Neutrophil (primary cell): ENCODE results near the gene CFAP20DC.

Source experiments
- H3K27ac ChIP-seq: fragments of 200-600 bp; sonication (generic); 2 replicates; pipeline ENCODE4 v1.5.1; 2016; ENCODE audit warnings: mild to moderate bottlenecking, moderate library complexity
- H3K27me3 ChIP-seq: fragments of 200-600 bp; sonication (generic); 2 replicates; pipeline ENCODE4 v1.6.0; 2016; ENCODE audit warnings: mild to moderate bottlenecking
- H3K36me3 ChIP-seq: fragments of 200-600 bp; sonication (generic); 2 replicates; pipeline ENCODE4 v1.5.1; 2017
- H3K4me1 ChIP-seq, 2 experiments: fragments of 200-600 bp in 1 of 2; sonication (generic) in 1 of 2; 1 replicate in 1 of 2; 2 replicates in 1 of 2; pipeline versions ENCODE4 v1.5.1 to v1.6.1; 2013 to 2016; ENCODE audit warnings: low read depth in 1 of 2, low read length in 1 of 2, mild to moderate bottlenecking in 1 of 2, moderate library complexity in 1 of 2; ENCODE audit not compliant: control insufficient read depth in 1 of 2, insufficient read depth in 1 of 2
- H3K4me3 ChIP-seq, 2 experiments: fragments of 200-600 bp in 1 of 2; sonication (generic) in 1 of 2; 1 replicate in 1 of 2; 2 replicates in 1 of 2; pipeline ENCODE4 v1.5.1; 2013 to 2016; ENCODE audit warnings: low read depth in 1 of 2, low read length in 1 of 2, mild to moderate bottlenecking in 1 of 2, moderate library complexity in 1 of 2
- H3K9me3 ChIP-seq: fragments of 200-600 bp; sonication (generic); 2 replicates; pipeline ENCODE4 v1.5.1; 2016
- TF ChIP-seq, protein P1 (sequence below): fragments of 200-600 bp; sonication (generic); IDR thresholded peaks from 2 replicates; pipeline ENCODE4 v1.5.1; 2016; ENCODE audit warnings: antibody characterized with exemption

Gene CFAP20DC

DNA sequence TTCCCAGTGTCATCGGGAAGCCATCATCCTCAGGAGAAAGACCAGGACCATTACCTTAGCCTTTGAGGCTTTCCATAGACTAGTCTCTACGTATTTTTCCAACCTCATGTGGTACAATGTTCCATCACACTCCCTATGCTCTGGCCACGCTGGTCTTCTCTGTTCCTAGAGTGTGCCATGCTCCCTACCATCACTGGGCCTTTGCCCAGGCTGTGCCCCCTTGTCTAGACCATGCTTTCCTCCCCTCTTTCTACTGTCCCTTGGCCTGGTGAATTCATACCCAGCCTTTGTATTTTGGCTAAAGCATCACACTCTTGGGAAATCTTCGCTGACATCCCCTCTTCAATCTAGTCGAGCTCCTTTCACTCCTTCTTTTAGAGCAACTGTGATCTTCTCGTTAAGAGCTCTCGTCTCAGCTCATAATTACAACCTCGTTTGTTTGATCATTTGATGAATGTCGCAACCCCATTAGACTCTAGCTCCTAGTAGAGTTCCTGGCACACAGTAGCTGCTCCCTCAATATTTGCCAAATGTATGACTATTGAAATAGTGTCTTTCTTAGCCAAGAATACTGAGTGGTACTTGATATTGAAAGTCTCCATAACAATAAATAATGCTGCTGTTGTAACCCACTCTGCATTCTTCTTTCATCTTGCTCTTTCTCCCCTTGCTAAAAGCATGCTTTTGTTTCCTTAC is 283.1 kb downstream of the CFAP20DC start:
- no peak overlapping the region for H3K27ac ChIP-seq
- no peaks in the 10 kb centered on the region for H3K9me3 ChIP-seq
- TF ChIP-seq, protein P1, sequence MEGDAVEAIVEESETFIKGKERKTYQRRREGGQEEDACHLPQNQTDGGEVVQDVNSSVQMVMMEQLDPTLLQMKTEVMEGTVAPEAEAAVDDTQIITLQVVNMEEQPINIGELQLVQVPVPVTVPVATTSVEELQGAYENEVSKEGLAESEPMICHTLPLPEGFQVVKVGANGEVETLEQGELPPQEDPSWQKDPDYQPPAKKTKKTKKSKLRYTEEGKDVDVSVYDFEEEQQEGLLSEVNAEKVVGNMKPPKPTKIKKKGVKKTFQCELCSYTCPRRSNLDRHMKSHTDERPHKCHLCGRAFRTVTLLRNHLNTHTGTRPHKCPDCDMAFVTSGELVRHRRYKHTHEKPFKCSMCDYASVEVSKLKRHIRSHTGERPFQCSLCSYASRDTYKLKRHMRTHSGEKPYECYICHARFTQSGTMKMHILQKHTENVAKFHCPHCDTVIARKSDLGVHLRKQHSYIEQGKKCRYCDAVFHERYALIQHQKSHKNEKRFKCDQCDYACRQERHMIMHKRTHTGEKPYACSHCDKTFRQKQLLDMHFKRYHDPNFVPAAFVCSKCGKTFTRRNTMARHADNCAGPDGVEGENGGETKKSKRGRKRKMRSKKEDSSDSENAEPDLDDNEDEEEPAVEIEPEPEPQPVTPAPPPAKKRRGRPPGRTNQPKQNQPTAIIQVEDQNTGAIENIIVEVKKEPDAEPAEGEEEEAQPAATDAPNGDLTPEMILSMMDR: no peak
- H3K4me3 ChIP-seq: no peak overlapping the region
- H3K36me3 ChIP-seq: no peaks in the 10 kb centered on the region
- no peaks in the 10 kb centered on the region for H3K27me3 ChIP-seq
- H3K4me1 ChIP-seq: no peaks in the 10 kb centered on the region

DNA sequence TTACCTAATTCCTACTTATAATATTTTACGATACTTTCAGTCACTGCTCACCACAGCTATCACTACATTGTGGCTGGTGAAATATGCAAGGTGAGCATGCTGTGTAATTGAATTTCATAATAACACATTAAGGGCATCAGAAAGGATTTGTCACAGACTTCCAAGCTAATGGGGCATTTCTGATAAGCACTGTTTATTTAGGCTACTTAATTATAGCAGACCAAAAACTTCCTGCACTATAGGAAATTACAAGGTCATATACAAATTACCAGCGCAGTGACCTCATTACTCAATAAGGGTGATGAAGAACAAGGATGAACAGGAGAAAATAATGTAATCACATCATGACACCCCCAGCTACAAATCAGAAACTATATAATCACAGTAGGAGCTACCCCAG is 294.7 kb downstream of the CFAP20DC start:
- Histone ChIP-seq H3K36me3 (no peaks in the 10 kb centered on the region), H3K27ac (no peak overlapping the region), H3K4me3 (no peak overlapping the region), H3K9me3 (no peaks in the 10 kb centered on the region), H3K27me3 (no peaks in the 10 kb centered on the region), H3K4me1 (no peaks in the 10 kb centered on the region)
- TF ChIP-seq, protein P1: no peak

DNA sequence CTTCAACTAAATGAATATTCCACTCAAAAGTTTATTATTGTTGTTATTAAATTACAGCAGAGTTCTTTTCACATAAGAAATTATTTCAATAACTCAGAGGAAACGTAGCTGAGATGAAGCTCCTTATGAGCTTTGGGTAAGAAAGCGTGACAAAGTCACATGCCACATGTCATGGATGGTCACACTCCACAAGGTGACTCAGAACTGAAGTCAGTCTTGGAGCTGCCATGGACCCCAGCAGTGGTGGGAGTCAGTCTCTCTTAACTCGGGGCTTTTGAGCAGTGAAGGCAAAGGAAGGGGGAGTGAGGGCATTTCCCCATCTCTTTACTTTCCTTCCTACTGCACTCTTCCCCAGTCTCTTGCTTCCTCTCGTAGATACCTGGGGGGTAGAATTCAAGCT is 295.8 kb downstream of the CFAP20DC start:
- Histone ChIP-seq H3K4me1 (no peaks in the 10 kb centered on the region), H3K27ac (no peak overlapping the region), H3K9me3 (no peaks in the 10 kb centered on the region), H3K27me3 (no peaks in the 10 kb centered on the region), H3K4me3 (no peak overlapping the region), H3K36me3 (no peaks in the 10 kb centered on the region)
- TF ChIP-seq, protein P1: no peak

DNA sequence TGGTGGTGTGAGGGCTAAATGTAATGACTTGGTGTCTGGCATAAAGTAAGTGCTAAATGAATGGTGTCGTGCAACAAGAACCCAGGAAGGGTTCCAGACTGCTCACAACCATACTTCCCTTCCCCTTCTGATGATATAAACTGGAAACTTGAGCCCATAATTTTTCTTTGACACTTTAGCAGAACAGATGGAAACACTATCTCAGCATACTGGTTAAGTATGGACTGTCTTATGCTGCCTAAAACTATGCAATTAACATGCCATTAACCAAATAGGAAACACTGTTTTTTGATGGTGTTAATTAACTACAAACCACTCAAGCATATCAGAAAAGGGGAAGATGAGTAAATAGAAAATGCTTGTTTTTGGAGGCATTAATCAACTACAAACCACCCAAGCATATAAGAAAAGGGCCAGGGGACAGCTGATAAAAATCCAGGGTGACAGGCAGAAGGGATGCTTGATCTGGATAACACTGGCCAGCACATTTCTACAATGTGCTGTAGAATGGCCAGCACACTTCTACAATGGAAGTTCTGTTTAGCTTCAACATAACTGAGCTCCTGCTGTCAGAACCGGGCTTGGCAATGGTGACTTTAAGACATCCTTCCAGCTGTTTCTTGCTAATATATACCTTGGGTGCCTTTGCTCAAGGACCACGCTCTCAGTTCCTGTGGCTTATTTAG is 297.8 kb downstream of the CFAP20DC start:
- Histone ChIP-seq H3K9me3 (no peaks in the 10 kb centered on the region), H3K4me1 (no peaks in the 10 kb centered on the region), H3K4me3 (no peak overlapping the region), H3K36me3 (no peaks in the 10 kb centered on the region), H3K27me3 (no peaks in the 10 kb centered on the region), H3K27ac (no peak overlapping the region)
- TF ChIP-seq, protein P1: no peak

DNA sequence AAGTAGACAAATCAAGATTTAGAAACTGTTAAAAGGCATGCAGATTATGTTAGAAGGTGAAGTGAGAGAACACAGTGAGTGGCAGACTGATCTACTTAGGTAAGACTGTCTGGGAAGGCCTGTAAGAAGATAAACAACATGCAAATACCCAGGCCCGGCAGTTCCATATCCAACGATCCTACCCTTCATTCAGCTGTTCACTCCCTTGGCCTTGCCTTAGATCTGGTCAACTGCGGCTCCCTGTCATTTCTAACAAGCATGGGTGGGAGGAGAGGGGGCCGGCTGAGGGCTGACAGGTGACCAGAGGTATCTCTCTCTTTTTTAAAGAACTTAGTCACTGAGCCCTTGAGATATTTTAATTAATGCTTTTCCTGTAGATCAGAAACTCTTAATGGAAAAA is 298.6 kb downstream of the CFAP20DC start:
- no peak overlapping the region for H3K27ac ChIP-seq
- no peaks in the 10 kb centered on the region for H3K36me3 ChIP-seq
- H3K9me3 ChIP-seq: no peaks in the 10 kb centered on the region
- no peaks in the 10 kb centered on the region for H3K27me3 ChIP-seq
- TF ChIP-seq, protein P1: no peak
- no peaks in the 10 kb centered on the region for H3K4me1 ChIP-seq
- no peak overlapping the region for H3K4me3 ChIP-seq
